B cell (primary cell): Measurements from ENCODE around the gene ANOS1. TPM values are rescaled to one million over a fixed set of nuclear protein-coding genes. Genes with fewer than 3 reads are reported as not detected.

Experiments
- ATAC-seq: fragments of 200-7000 bp; cut with Tn5 transposase; one replicate; pipeline ENCODE4 v1.10.0; 2021; ENCODE audit warnings: low read depth, mild to moderate bottlenecking, moderate number of reproducible peaks, moderate library complexity
- CTCF ChIA-PET: fragments of 350-600 bp; sonication (Branson Sonifier 250); formaldehyde crosslinking; loops from one replicate; lab custom pipeline; 2021; ENCODE audit warnings: antibody characterized with exemption, inconsistent platforms; lab: Charles Lee
- POLR2A ChIA-PET: fragments of 350-600 bp; sonication (Branson Sonifier 250); formaldehyde crosslinking; loops from one replicate; lab custom pipeline; 2021; ENCODE audit warnings: antibody characterized with exemption; lab: Charles Lee
- DNase-seq: peaks from one replicate; pipeline ENCODE4 v3.0.0; 2013
- H2AFZ ChIP-seq: 2 replicates; pipeline ENCODE4 v1.6.1; 2012; ENCODE audit warnings: mild to moderate bottlenecking, low read depth, low read length; ENCODE audit not compliant: insufficient read depth, poor library complexity, severe bottlenecking
- H3K27ac ChIP-seq, 2 donors: 1 replicate in 1 of 2; 2 replicates in 1 of 2; pipeline ENCODE4 v1.5.1; 2012 to 2013; ENCODE audit warnings: low read length in 2 of 2, mild to moderate bottlenecking in 2 of 2, moderate library complexity in 1 of 2
- H3K27me3 ChIP-seq, 4 experiments: fragments of 200-600 bp in 1 of 4; sonication (generic) in 1 of 4; replicated peaks in 1 of 4; 1 replicate in 2 of 4; 2 replicates in 2 of 4; pipeline versions ENCODE4 v1.6.1 to v1.7.0; 2013 to 2016; ENCODE audit warnings: low read length in 3 of 4, mild to moderate bottlenecking in 2 of 4, mixed read lengths in 1 of 4, moderate library complexity in 1 of 4; ENCODE audit not compliant: insufficient read depth in 4 of 4, control insufficient read depth in 3 of 4; ENCODE audit errors: control extremely low read depth in 1 of 4
- H3K36me3 ChIP-seq, 2 experiments: replicated peaks in 1 of 2; 1 replicate in 1 of 2; 2 replicates in 1 of 2; pipeline versions ENCODE4 v1.6.1 to v1.7.1; 2013; ENCODE audit warnings: low read length in 1 of 2; ENCODE audit not compliant: insufficient read depth in 2 of 2, control insufficient read depth in 1 of 2; ENCODE audit errors: control extremely low read depth in 1 of 2, extremely low read depth in 1 of 2
- H3K4me1 ChIP-seq, 2 donors: fragments of 200-600 bp in 1 of 2; sonication (generic) in 1 of 2; 1 replicate in 1 of 2; 2 replicates in 1 of 2; pipeline versions ENCODE4 v1.5.1 to v1.6.1; 2013 to 2017; ENCODE audit warnings: low read length in 2 of 2; ENCODE audit not compliant: control insufficient read depth in 2 of 2, insufficient read depth in 2 of 2
- H3K4me2 ChIP-seq: replicated peaks from 2 replicates; pipeline ENCODE3; 2012; ENCODE audit warnings: mild to moderate bottlenecking, low read depth, low read length; ENCODE audit not compliant: poor library complexity, severe bottlenecking
- H3K4me3 ChIP-seq, 5 experiments: fragments of 200-600 bp in 1 of 5; sonication (generic) in 1 of 5; 1 replicate in 3 of 5; 2 replicates in 2 of 5; pipeline versions ENCODE4 v1.5.1 to v1.7.0; 2011 to 2016; ENCODE audit warnings: low read length in 4 of 5, mild to moderate bottlenecking in 4 of 5, low read depth in 2 of 5, control low read depth in 1 of 5, moderate library complexity in 1 of 5; ENCODE audit not compliant: insufficient read depth in 1 of 5; ENCODE audit errors: control extremely low read depth in 1 of 5, extremely low read depth in 1 of 5
- H3K79me2 ChIP-seq: fragments of 200-600 bp; sonication (generic); one replicate; pipeline ENCODE4 v1.6.0; 2016; ENCODE audit warnings: low read length; ENCODE audit not compliant: control insufficient read depth, insufficient read depth
- H3K9ac ChIP-seq: fragments of 200-600 bp; sonication (generic); 2 replicates; pipeline ENCODE4 v1.6.1; 2017; ENCODE audit warnings: mild to moderate bottlenecking, low read length, moderate library complexity
- H3K9me3 ChIP-seq, 3 donors: one replicate each; pipeline versions ENCODE4 v1.6.1 to v1.7.1; 2013; ENCODE audit warnings: low read length in 2 of 3; ENCODE audit not compliant: control insufficient read depth in 2 of 3, insufficient read depth in 1 of 3; ENCODE audit errors: control extremely low read depth in 1 of 3
- H4K20me1 ChIP-seq: 2 replicates; pipeline ENCODE4 v1.6.0; 2012; ENCODE audit warnings: mild to moderate bottlenecking, low read length; ENCODE audit not compliant: insufficient read depth, control insufficient read depth, poor library complexity, severe bottlenecking
- H3K27ac Mint-ChIP-seq: one replicate; pipeline ENCODE4 v1.8.0; 2021; ENCODE audit warnings: mixed read lengths
- H3K27me3 Mint-ChIP-seq: one replicate; pipeline ENCODE4 v1.8.0; 2021; ENCODE audit warnings: mixed read lengths
- H3K4me1 Mint-ChIP-seq: one replicate; pipeline ENCODE4 v1.8.0; 2021; ENCODE audit warnings: mixed read lengths
- H3K4me3 Mint-ChIP-seq: one replicate; pipeline ENCODE4 v1.8.0; 2021; ENCODE audit warnings: mixed read lengths
- H3K9me3 Mint-ChIP-seq: one replicate; pipeline ENCODE4 v1.8.0; 2022; ENCODE audit warnings: mixed read lengths; ENCODE audit not compliant: insufficient read depth
- EZH2 ChIP-seq: IDR thresholded peaks from 2 replicates; pipeline ENCODE4 v1.6.1; 2012; ENCODE audit warnings: borderline replicate concordance, low read depth, mild to moderate bottlenecking, moderate library complexity, low read length; ENCODE audit not compliant: insufficient read depth, poor library complexity, severe bottlenecking
- WGBS: methylation state at CpG from one replicate; pipeline ENCODE4 v1.1.5; 2013; ENCODE audit warnings: missing lambda C conversion rate; ENCODE audit not compliant: insufficient coverage; 5-methylcytosine and 5-hydroxymethylcytosine counted together
- intact Hi-C: fragments of 100-400 bp; cut with micrococcal nuclease; formaldehyde crosslinking; loops from one replicate; pipeline ENCODE4 v1.10.0; 2022
- polyA plus RNA-seq: library from polyadenylated mRNA; depleted of rRNA; stranded (reverse); fragments of >200 nt; gene quantifications from 2 replicates; pipeline ENCODE4 v1.2.3, GENCODE V29; 2012
- total RNA-seq, 2 donors: library from RNA; stranded (reverse); fragments of 120-200 nt in 1 of 2; gene quantifications; 1 replicate in 1 of 2; 2 replicates in 1 of 2; pipeline versions ENCODE4 v1.2.3 to v1.2.4, GENCODE V29; 2013 to 2022
- TF ChIP-seq, protein P1 (sequence below): fragments of 200-600 bp; IDR thresholded peaks from one replicate; pipeline ENCODE4 v1.8.0; 2022; ENCODE audit warnings: antibody characterized with exemption, mild to moderate bottlenecking

ANOS1 gene
- total and polyA plus RNA-seq, 2 donors (not counting 1 experiment from before 2014, with no cell fraction given): 0.10 TPM; not detected in 1

DNA sequence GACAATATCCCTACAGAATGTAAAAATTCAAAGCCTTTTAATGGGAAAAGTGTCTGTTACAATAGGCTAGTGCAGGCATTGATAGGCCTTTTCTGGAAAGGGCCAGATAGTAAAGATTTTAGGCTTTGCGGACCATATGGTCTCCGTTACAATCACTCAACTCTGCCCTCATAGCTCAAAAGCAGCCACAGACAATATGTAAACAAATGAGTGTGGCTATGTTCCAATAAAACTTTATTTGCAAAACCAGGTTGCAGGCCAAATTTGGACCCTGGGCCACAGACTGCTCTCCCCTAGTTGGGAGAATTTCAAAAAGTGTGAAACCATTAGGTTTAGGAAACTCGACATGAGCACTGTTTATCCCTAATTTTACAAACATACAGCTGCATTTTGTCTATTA lies 155.1 kb downstream of the ANOS1 start:
- no peak overlapping the region for H3K4me3 ChIP-seq
- H3K27me3 ChIP-seq: no peaks in the 10 kb centered on the region
- Mint-ChIP-seq H3K27me3 (no peaks in the 10 kb centered on the region), H3K4me3 (no peak overlapping the region), H3K27ac (no peak overlapping the region), H3K4me1 (no peaks in the 10 kb centered on the region), H3K9me3 (no peaks in the 10 kb centered on the region)
- H2AFZ ChIP-seq: no peak overlapping the region
- TF ChIP-seq, protein P1, sequence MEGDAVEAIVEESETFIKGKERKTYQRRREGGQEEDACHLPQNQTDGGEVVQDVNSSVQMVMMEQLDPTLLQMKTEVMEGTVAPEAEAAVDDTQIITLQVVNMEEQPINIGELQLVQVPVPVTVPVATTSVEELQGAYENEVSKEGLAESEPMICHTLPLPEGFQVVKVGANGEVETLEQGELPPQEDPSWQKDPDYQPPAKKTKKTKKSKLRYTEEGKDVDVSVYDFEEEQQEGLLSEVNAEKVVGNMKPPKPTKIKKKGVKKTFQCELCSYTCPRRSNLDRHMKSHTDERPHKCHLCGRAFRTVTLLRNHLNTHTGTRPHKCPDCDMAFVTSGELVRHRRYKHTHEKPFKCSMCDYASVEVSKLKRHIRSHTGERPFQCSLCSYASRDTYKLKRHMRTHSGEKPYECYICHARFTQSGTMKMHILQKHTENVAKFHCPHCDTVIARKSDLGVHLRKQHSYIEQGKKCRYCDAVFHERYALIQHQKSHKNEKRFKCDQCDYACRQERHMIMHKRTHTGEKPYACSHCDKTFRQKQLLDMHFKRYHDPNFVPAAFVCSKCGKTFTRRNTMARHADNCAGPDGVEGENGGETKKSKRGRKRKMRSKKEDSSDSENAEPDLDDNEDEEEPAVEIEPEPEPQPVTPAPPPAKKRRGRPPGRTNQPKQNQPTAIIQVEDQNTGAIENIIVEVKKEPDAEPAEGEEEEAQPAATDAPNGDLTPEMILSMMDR: no peak
- TF ChIP-seq EZH2: no peak
- H3K9me3 ChIP-seq: no peaks in the 10 kb centered on the region
- intact Hi-C loops: no loop called here
- DNase-seq (no peak), ATAC-seq (no peak)
- CTCF ChIA-PET: no interaction called here
- no peaks in the 10 kb centered on the region for H3K4me1 ChIP-seq
- POLR2A ChIA-PET: no interaction called here
- no CpG with 5 or more reads among the region's 3 CpGs for WGBS
- H3K36me3 ChIP-seq: no peaks in the 10 kb centered on the region
- H3K4me2 ChIP-seq: no peak overlapping the region
- H3K79me2 ChIP-seq: no peaks in the 10 kb centered on the region
- no peak overlapping the region for H3K27ac ChIP-seq
- H3K9ac ChIP-seq: no peak overlapping the region
- no peaks in the 10 kb centered on the region for H4K20me1 ChIP-seq

GRCh38 chrX:8565729-8566128 lies 166.2 kb downstream of the ANOS1 start:
- Histone ChIP-seq H3K4me1 (no peaks in the 10 kb centered on the region), H3K4me3 (no peak overlapping the region), H3K9me3 (no peaks in the 10 kb centered on the region), H3K79me2 (no peaks in the 10 kb centered on the region), H3K27ac (no peak overlapping the region), H2AFZ (no peak overlapping the region), H3K36me3 (no peaks in the 10 kb centered on the region), H3K4me2 (no peak overlapping the region), H3K27me3 (no peaks in the 10 kb centered on the region), H4K20me1 (no peaks in the 10 kb centered on the region), H3K9ac (no peak overlapping the region)
- no peaks in the 10 kb centered on the region for H3K4me1 Mint-ChIP-seq
- POLR2A ChIA-PET: no interaction called here
- no peaks in the 10 kb centered on the region for H3K9me3 Mint-ChIP-seq
- no peak overlapping the region for H3K4me3 Mint-ChIP-seq
- DNase-seq (no peak), ATAC-seq (no peak)
- no peak overlapping the region for H3K27ac Mint-ChIP-seq
- TF ChIP-seq, protein P1: no peak
- no peak for TF ChIP-seq EZH2
- CTCF ChIA-PET: no interaction called here
- H3K27me3 Mint-ChIP-seq: no peaks in the 10 kb centered on the region
- intact Hi-C loops: no loop called here
- WGBS: 83% methylated on average over 3 of the region's 8 CpGs
